Right lobe of liver (tissue), 4 donors: ENCODE data around the gene SLMAP.

Experiments used
- POLR2A ChIP-seq: fragments of 450-650 bp; IDR thresholded peaks from one replicate; pipeline ENCODE4 v1.6.1; 2017; ENCODE audit warnings: antibody characterized with exemption, mild to moderate bottlenecking
- TF ChIP-seq, protein P1 (sequence below), 4 donors: fragments of 200-600 bp in 3 of 4; fragments of 450-650 bp in 1 of 4; IDR thresholded peaks; one replicate each; pipeline versions ENCODE4 v1.5.1 to v1.8.0; 2016 to 2022; ENCODE audit warnings: antibody characterized with exemption in 4 of 4, mild to moderate bottlenecking in 2 of 4
- donor health status: DM: no; HTN: no; CAD: no.
- donor health status: DM: no; HTN: no; CAD: no.
- donor health status: DM: no; HTN: yes; CAD: no.

DNA sequence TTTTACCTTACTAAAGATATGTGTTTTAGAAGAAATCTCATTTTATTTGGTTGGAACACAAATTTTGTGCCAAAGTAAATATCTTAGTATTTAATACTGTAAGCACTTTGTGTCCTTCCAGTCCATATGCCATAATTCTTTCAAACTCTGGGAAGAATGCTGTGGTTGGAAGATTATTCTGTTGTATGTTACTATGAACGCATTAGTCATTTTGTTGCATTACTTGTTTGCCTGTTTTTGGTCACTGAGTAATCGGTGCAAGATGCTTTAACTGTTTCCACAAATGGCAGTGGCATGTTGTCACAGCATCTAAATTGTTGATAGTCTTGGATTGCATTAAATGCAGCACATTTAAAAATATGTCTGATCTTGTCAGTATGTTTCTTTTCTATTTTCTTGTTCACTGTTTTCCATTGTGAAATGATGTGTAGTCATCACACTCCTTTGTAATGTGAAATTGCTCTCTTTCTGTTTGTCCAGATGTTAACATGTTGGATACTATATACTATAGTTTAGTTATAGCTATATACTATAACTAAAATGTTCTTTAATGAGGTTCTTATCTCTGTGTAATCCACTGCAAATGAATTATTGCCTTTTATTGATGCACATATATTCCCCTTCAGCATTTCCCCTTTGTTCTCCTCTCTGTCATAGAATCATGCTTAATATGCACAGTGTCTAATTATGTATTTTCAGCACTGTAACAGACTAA is 162.2 kb downstream of the SLMAP start:
- TF ChIP-seq, protein P1, sequence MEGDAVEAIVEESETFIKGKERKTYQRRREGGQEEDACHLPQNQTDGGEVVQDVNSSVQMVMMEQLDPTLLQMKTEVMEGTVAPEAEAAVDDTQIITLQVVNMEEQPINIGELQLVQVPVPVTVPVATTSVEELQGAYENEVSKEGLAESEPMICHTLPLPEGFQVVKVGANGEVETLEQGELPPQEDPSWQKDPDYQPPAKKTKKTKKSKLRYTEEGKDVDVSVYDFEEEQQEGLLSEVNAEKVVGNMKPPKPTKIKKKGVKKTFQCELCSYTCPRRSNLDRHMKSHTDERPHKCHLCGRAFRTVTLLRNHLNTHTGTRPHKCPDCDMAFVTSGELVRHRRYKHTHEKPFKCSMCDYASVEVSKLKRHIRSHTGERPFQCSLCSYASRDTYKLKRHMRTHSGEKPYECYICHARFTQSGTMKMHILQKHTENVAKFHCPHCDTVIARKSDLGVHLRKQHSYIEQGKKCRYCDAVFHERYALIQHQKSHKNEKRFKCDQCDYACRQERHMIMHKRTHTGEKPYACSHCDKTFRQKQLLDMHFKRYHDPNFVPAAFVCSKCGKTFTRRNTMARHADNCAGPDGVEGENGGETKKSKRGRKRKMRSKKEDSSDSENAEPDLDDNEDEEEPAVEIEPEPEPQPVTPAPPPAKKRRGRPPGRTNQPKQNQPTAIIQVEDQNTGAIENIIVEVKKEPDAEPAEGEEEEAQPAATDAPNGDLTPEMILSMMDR (IDR thresholded peaks at IDR 0.05), result no peak
- no peak for TF ChIP-seq POLR2A
